H1 (cell line): ENCODE results near the gene ZNF639. TPM values are rescaled to one million over a fixed set of nuclear protein-coding genes. Genes with fewer than 3 reads are reported as not detected.
A peak's percentile ranks its signal among the peaks of the same experiment; 100 is the strongest.

Experiments
- CTCF ChIA-PET: fragments of 300-600 bp; sonication (Branson Sonifier 250); formaldehyde crosslinking; loops from one replicate; lab custom pipeline; 2021; ENCODE audit not compliant: partially characterized antibody; lab: Charles Lee
- POLR2A ChIA-PET: fragments of 300-600 bp; sonication (Branson Sonifier 250); formaldehyde crosslinking; loops from one replicate; lab custom pipeline; 2021; ENCODE audit warnings: inconsistent platforms; ENCODE audit not compliant: partially characterized antibody; lab: Charles Lee
- DNase-seq, 2 experiments: peaks; one replicate each; pipeline versions ENCODE4 v3.0.0 to v3.0.0-alpha.2; 2010 to 2022; ENCODE audit warnings: low spot score in 2 of 2, low read depth in 1 of 2, mixed read lengths in 1 of 2
- FAIRE-seq: peaks from 2 replicates; lab custom pipeline; 2011; peaks lifted over from hg19 to GRCh38; lab: Jason Lieb, UNC
- H2AFZ ChIP-seq: 2 replicates; pipeline ENCODE4 v1.8.1; 2012; ENCODE audit warnings: low read length, inconsistent platforms
- H2AK5ac ChIP-seq: 2 replicates; pipeline ENCODE4 v1.6.1; 2013; ENCODE audit warnings: low read depth, low read length
- H2BK120ac ChIP-seq: replicated peaks from 2 replicates; pipeline ENCODE3; 2013; ENCODE audit warnings: low read depth, low read length, inconsistent platforms
- H2BK12ac ChIP-seq: 2 replicates; pipeline ENCODE4 v1.6.1; 2013; ENCODE audit warnings: low read depth, low read length
- H2BK15ac ChIP-seq: 2 replicates; pipeline ENCODE4 v1.6.1; 2013; ENCODE audit warnings: low read length
- H2BK20ac ChIP-seq: 2 replicates; pipeline ENCODE4 v1.6.1; 2013; ENCODE audit warnings: low read length
- H2BK5ac ChIP-seq: 2 replicates; pipeline ENCODE4 v1.6.1; 2013; ENCODE audit warnings: low read depth, low read length
- H3K14ac ChIP-seq: 2 replicates; pipeline ENCODE4 v1.6.1; 2013; ENCODE audit warnings: inconsistent platforms; ENCODE audit not compliant: insufficient read length
- H3K18ac ChIP-seq: 2 replicates; pipeline ENCODE4 v1.6.1; 2013; ENCODE audit warnings: low read length; ENCODE audit errors: extremely low read depth
- H3K23ac ChIP-seq: 2 replicates; pipeline ENCODE4 v1.6.1; 2013; ENCODE audit warnings: inconsistent platforms; ENCODE audit not compliant: insufficient read length
- H3K23me2 ChIP-seq: 2 replicates; pipeline ENCODE4 v1.6.1; 2013; ENCODE audit warnings: low read depth, low read length
- H3K27ac ChIP-seq: 2 replicates; pipeline ENCODE4 v1.6.1; 2011; ENCODE audit warnings: low read depth, low read length, inconsistent platforms
- H3K27me3 ChIP-seq, 4 experiments: replicated peaks in 1 of 4; 1 replicate in 1 of 4; 2 replicates in 3 of 4; pipeline versions ENCODE4 v1.6.1 to v1.8.1; 2011 to 2013; ENCODE audit warnings: low read length in 3 of 4, mild to moderate bottlenecking in 3 of 4, inconsistent platforms in 2 of 4, mixed read lengths in 2 of 4, moderate library complexity in 1 of 4; ENCODE audit not compliant: control insufficient read depth in 3 of 4, insufficient read depth in 3 of 4; ENCODE audit errors: extremely low read depth in 1 of 4
- H3K36me3 ChIP-seq, 4 experiments: 2 replicates each; pipeline versions ENCODE4 v1.6.1 to v1.8.1; 2011 to 2013; ENCODE audit warnings: mild to moderate bottlenecking in 4 of 4, low read length in 3 of 4, moderate library complexity in 2 of 4, control low read depth in 1 of 4, inconsistent platforms in 1 of 4; ENCODE audit not compliant: insufficient read depth in 4 of 4, control insufficient read depth in 2 of 4
- H3K4ac ChIP-seq: replicated peaks from 2 replicates; pipeline ENCODE3; 2013; ENCODE audit warnings: low read length, low read depth, mixed read lengths, inconsistent platforms; ENCODE audit not compliant: insufficient read length
- H3K4me1 ChIP-seq, 4 experiments: replicated peaks in 1 of 4; 1 replicate in 1 of 4; 2 replicates in 3 of 4; pipeline versions ENCODE4 v1.6.1 to v1.8.1; 2011 to 2013; ENCODE audit warnings: low read length in 3 of 4, inconsistent platforms in 2 of 4, mixed read lengths in 1 of 4; ENCODE audit not compliant: insufficient read depth in 4 of 4, control insufficient read depth in 3 of 4
- H3K4me2 ChIP-seq, 2 experiments: 2 replicates each; pipeline versions ENCODE4 v1.6.1 to v1.8.1; 2011 to 2013; ENCODE audit warnings: low read depth in 2 of 2, low read length in 2 of 2, control low read depth in 1 of 2, inconsistent platforms in 1 of 2, mild to moderate bottlenecking in 1 of 2; ENCODE audit not compliant: insufficient read depth in 1 of 2
- H3K4me3 ChIP-seq, 4 experiments: fragments of 200-600, 300-600 bp in 1 of 4; sonication (generic), shearing (Covaris generic), sonication (Bioruptor Twin) in 1 of 4; 2 replicates each; pipeline versions ENCODE4 v1.5.1 to v1.8.1; 2011 to 2016; ENCODE audit warnings: low read length in 4 of 4, low read depth in 3 of 4, control low read depth in 2 of 4, inconsistent platforms in 2 of 4, mild to moderate bottlenecking in 2 of 4, mixed read lengths in 1 of 4, moderate library complexity in 1 of 4; ENCODE audit not compliant: insufficient read depth in 2 of 4; ENCODE audit errors: extremely low read depth in 1 of 4
- H3K56ac ChIP-seq: replicated peaks from 2 replicates; pipeline ENCODE3; 2013; ENCODE audit warnings: low read depth, mild to moderate bottlenecking, mixed read lengths, low read length, inconsistent platforms; ENCODE audit not compliant: insufficient read length
- H3K79me1 ChIP-seq: 2 replicates; pipeline ENCODE4 v1.6.1; 2013; ENCODE audit warnings: low read depth, low read length, control low read depth
- H3K79me2 ChIP-seq, 2 experiments: 2 replicates each; pipeline versions ENCODE4 v1.6.1 to v1.8.1; 2012 to 2013; ENCODE audit warnings: low read length in 2 of 2, mild to moderate bottlenecking in 2 of 2, inconsistent platforms in 1 of 2; ENCODE audit not compliant: insufficient read depth in 2 of 2, control insufficient read depth in 1 of 2
- H3K9ac ChIP-seq, 4 experiments: replicated peaks in 1 of 4; 1 replicate in 1 of 4; 2 replicates in 3 of 4; pipeline versions ENCODE4 v1.6.1 to v1.8.1; 2011 to 2013; ENCODE audit warnings: low read depth in 3 of 4, low read length in 3 of 4, control low read depth in 2 of 4, mild to moderate bottlenecking in 2 of 4, moderate library complexity in 2 of 4, inconsistent platforms in 1 of 4; ENCODE audit errors: extremely low read depth in 1 of 4
- H3K9me3 ChIP-seq, 2 experiments: 2 replicates each; pipeline versions ENCODE4 v1.6.1 to v1.8.1; 2012 to 2013; ENCODE audit warnings: mild to moderate bottlenecking in 2 of 2, moderate library complexity in 2 of 2, control low read depth in 1 of 2, inconsistent platforms in 1 of 2, low read depth in 1 of 2, low read length in 1 of 2, mixed read lengths in 1 of 2; ENCODE audit not compliant: insufficient read depth in 2 of 2
- H4K20me1 ChIP-seq, 2 experiments: replicated peaks in 1 of 2; 2 replicates each; pipeline versions ENCODE3 to v1.8.1; 2011 to 2013; ENCODE audit warnings: inconsistent platforms in 2 of 2, low read length in 2 of 2, mild to moderate bottlenecking in 1 of 2; ENCODE audit not compliant: insufficient read depth in 2 of 2, control insufficient read depth in 1 of 2
- H4K5ac ChIP-seq: 2 replicates; pipeline ENCODE4 v1.6.1; 2013; ENCODE audit warnings: low read length, low read depth, mixed read lengths, inconsistent platforms; ENCODE audit not compliant: insufficient read length
- H4K8ac ChIP-seq: 2 replicates; pipeline ENCODE4 v1.8.0; 2013; ENCODE audit warnings: mild to moderate bottlenecking, moderate library complexity, low read length, inconsistent platforms; ENCODE audit not compliant: insufficient read depth; ENCODE audit errors: extremely low read depth
- H4K91ac ChIP-seq: replicated peaks from 2 replicates; pipeline ENCODE3; 2013; ENCODE audit warnings: low read length, mixed read lengths, inconsistent platforms; ENCODE audit not compliant: insufficient read length
- ATF2 ChIP-seq: IDR thresholded peaks from 2 replicates; pipeline ENCODE4 v1.6.1; 2012; ENCODE audit warnings: low read length, inconsistent platforms
- CHD2 ChIP-seq: IDR thresholded peaks from 2 replicates; pipeline ENCODE4 v1.6.1; 2012; ENCODE audit warnings: low read length, improper control_type of control experiment
- CREB1 ChIP-seq: IDR thresholded peaks from 2 replicates; pipeline ENCODE4 v1.6.1; 2012; ENCODE audit warnings: inconsistent platforms
- CTBP2 ChIP-seq: IDR thresholded peaks from 2 replicates; pipeline ENCODE4 v1.7.0; 2011; ENCODE audit warnings: borderline replicate concordance, mild to moderate bottlenecking, moderate library complexity, mixed read lengths, low read length; ENCODE audit not compliant: insufficient read depth, insufficient read length
- FOSL1 ChIP-seq: IDR thresholded peaks from 2 replicates; pipeline ENCODE4 v1.6.1; 2011; ENCODE audit warnings: mild to moderate bottlenecking, low read depth, low read length, moderate library complexity; ENCODE audit not compliant: insufficient read depth
- GABPA ChIP-seq: IDR thresholded peaks from 2 replicates; pipeline ENCODE4 v1.6.1; 2011; ENCODE audit warnings: mild to moderate bottlenecking, low read length, moderate library complexity, borderline replicate concordance; ENCODE audit not compliant: insufficient read depth
- JUND ChIP-seq: IDR thresholded peaks from 2 replicates; pipeline ENCODE4 v1.6.1; 2011; ENCODE audit warnings: mild to moderate bottlenecking, improper control_type of control experiment, low read length
- POU5F1 ChIP-seq: IDR thresholded peaks from 2 replicates; pipeline ENCODE4 v1.6.1; 2011; ENCODE audit warnings: low read depth, mild to moderate bottlenecking, low read length, moderate library complexity
- SIRT6 ChIP-seq: IDR thresholded peaks from one replicate; pipeline ENCODE4 v1.7.1; 2012; ENCODE audit warnings: low read length, inconsistent platforms
- SRF ChIP-seq: IDR thresholded peaks from 2 replicates; pipeline ENCODE4 v1.6.1; 2011; ENCODE audit warnings: mild to moderate bottlenecking, low read depth, low read length, moderate library complexity
- TCF12 ChIP-seq: IDR thresholded peaks from 2 replicates; pipeline ENCODE4 v1.6.1; 2011; ENCODE audit warnings: low read depth, mild to moderate bottlenecking, low read length
- USF2 ChIP-seq: IDR thresholded peaks from 2 replicates; pipeline ENCODE4 v1.6.1; 2011; ENCODE audit warnings: low read length, improper control_type of control experiment
- WGBS, 2 experiments: shearing (Covaris generic) in 1 of 2; methylation state at CpG; one replicate each; pipeline versions ENCODE4 v1.1.6 to v1.1.7; 2013 to 2015; ENCODE audit warnings: low lambda C conversion rate in 2 of 2, mixed read lengths in 2 of 2, inconsistent platforms in 1 of 2, low coverage in 1 of 2, missing lambda C conversion rate in 1 of 2; ENCODE audit not compliant: insufficient replicate concordance in 2 of 2, insufficient coverage in 1 of 2, insufficient read length in 1 of 2; ENCODE audit errors: extremely low coverage in 1 of 2, missing lambda C conversion rate in 1 of 2; 5-methylcytosine and 5-hydroxymethylcytosine counted together
- polyA plus RNA-seq, 7 experiments: library from polyadenylated mRNA; depleted of rRNA in 3 of 7; stranded (reverse) in 5 of 7; unstranded in 2 of 7; fragments of >200 nt in 5 of 7; fragments of 200-250 nt in 2 of 7; gene quantifications; 1 replicate in 5 of 7; 2 replicates in 1 of 7; 4 replicates in 1 of 7; pipeline versions ENCODE4 v1.2.1 to v1.2.3, GENCODE V29; 2011 to 2013; ENCODE audit warnings: missing spikeins in 2 of 7, mixed read lengths in 2 of 7
- total RNA-seq: library from RNA; stranded (reverse); fragmentation: NEBNext Ultra II Directional; extraction: Animal tissue kit (Norgen Biotek cat#: 25700); gene quantifications from 2 replicates; pipeline ENCODE4 v1.2.1, GENCODE V29; 2021

The ZNF639 gene
- total and polyA plus RNA-seq, 2 of the 8 experiments (the other 6 are each of a cell fraction or from before 2014, with no cell fraction given) = 9.1 to 41.4 TPM

GRCh38 chr3:179289295-179289694 is 33.5 kb upstream of the ZNF639 start:
- Histone ChIP-seq H3K14ac (no peak overlapping the region), H2BK5ac (no peak overlapping the region), H3K79me1 (no peaks in the 10 kb centered on the region), H2BK120ac (no peak overlapping the region), H3K4me2 (no peak overlapping the region), H3K18ac (no peak overlapping the region), H3K27me3 (no peaks in the 10 kb centered on the region), H3K56ac (no peak overlapping the region), H4K8ac (no peak overlapping the region), H2BK15ac (no peak overlapping the region), H2AFZ (0 out of 2 replicates have a peak overlapping the region, but pooled peaks have one; percentile 67), H2BK12ac (no peak overlapping the region), H3K27ac (no peak overlapping the region), H3K4me1 (no peaks in the 10 kb centered on the region), H3K23ac (no peak overlapping the region), H3K4ac (no peak overlapping the region), H4K5ac (no peak overlapping the region), H2AK5ac (no peak overlapping the region), H3K9me3 (peaks cover 0 to 3% of the 10 kb centered on the region in 2 experiments; a peak in 1 of 4 replicates), H2BK20ac (no peak overlapping the region), H4K91ac (no peak overlapping the region), H3K79me2 (no peaks in the 10 kb centered on the region), H3K4me3 (no peak overlapping the region), H3K9ac (no peak overlapping the region), H4K20me1 (no peaks in the 10 kb centered on the region), H3K36me3 (no peaks in the 10 kb centered on the region), H3K23me2 (no peaks in the 10 kb centered on the region)
- CTCF ChIA-PET = interaction anchor here (1.0 kb wide), 2 partner anchors 27 to 90 kb away, joined by 3 to 4 read pairs; no protein-coding TSS in a partner anchor
- FAIRE-seq (no peak), DNase-seq (no peak)
- POLR2A ChIA-PET = no interaction called here
- TF ChIP-seq POU5F1 = no peak
- TF ChIP-seq JUND = no peak
- TF ChIP-seq ATF2 = no peak
- no peak for TF ChIP-seq CTBP2
- no peak for TF ChIP-seq TCF12
- TF ChIP-seq SIRT6 = no peak
- TF ChIP-seq CREB1 = no peak
- TF ChIP-seq FOSL1 = no peak
- no peak for TF ChIP-seq USF2
- TF ChIP-seq GABPA = no peak
- TF ChIP-seq CHD2 = no peak
- no peak for TF ChIP-seq SRF
- WGBS, 2 experiments = 76% methylated on average over 3 of the region's 3 CpGs; no CpG with 5 or more reads in 1 of the 2 experiments
